HG03521 (cell line): ENCODE results near the gene DMRTB1.

ENCODE experiments used
- ATAC-seq: cut with Tn5 transposase; IDR thresholded peaks from one replicate; pipeline ENCODE4 v1.9.1; 2021; ENCODE audit warnings: mild to moderate bottlenecking, moderate library complexity; ENCODE audit not compliant: unreplicated experiment

DMRTB1 gene

DNA sequence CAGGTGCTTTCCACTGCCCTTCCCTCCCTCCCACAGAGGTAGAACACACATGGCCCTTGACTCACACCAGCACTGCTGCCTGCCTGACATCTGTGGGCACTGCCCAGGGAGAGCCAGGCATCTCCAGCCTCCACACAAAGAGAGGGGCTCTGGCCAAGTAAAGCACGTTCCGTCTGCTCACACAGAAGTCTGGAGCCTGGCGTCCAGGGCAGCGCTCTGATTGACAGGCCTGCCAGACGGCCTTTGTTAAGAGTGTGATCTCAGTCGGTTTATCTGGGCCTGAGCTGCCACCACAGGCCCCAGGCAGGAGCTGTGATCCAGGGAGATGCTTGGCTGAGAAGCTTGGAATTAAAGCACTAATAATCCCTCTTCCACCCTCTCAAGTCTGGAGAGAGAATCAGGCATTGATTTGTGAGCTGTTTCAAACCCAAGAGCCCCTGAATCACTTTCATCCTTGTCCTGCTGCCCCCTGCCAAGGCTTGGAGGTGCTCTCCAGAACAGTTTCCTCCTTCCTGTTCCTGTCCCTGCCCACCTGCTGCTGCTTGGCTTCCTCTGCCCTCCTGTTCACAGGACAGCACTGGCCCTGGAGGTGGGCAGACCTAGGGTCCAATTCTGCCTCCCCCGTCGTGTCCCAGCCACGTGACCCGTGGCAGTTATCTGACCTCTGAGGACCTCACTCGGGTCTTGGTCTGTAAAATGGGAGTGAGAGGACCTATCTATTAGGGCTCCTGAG lies 3.7 kb downstream of the DMRTB1 start:
- no peak for ATAC-seq

- no peak for ATAC-seq
These were observed 5.0 kb downstream of the DMRTB1 start for GRCh38 chr1:53463961-53464899.

GRCh38 chr1:53465023-53465957 lies 6.1 kb downstream of the DMRTB1 start:
- ATAC-seq, result no peak

- ATAC-seq, result no peak
These were observed 8.2 kb downstream of the DMRTB1 start for GRCh38 chr1:53467391-53467790.

GRCh38 chr1:53468374-53468773 lies 9.2 kb downstream of the DMRTB1 start:
- ATAC-seq, result no peak

GRCh38 chr1:53469373-53469772 lies 10.2 kb downstream of the DMRTB1 start:
- ATAC-seq, result no peak

DNA sequence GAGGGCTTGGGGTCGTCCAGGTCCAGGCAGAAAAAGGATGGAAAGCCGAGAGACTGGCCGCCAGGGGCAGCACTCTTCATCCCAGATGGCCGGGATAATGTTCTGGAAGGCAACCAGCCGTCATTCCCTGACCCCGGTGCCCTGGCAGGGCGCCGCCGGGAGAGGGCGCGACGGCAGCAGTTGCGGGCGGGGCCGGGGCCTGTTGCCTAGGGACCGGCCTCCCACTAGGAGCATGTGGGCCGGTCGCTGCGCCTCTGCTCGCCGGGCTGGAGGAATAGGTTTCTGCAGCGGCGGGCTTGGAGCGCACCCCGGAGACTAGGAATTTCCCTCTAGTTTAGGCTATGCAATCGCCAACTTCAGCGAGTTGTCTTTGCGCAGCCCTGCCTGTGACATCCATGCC lies 11.0 kb downstream of the DMRTB1 start:
- no peak for ATAC-seq

GRCh38 chr1:53470584-53470983 lies 11.4 kb downstream of the DMRTB1 start:
- ATAC-seq, result no peak

GRCh38 chr1:53471000-53471399 lies 11.8 kb downstream of the DMRTB1 start:
- ATAC-seq, result no peak

GRCh38 chr1:53473463-53473862 lies 14.3 kb downstream of the DMRTB1 start:
- no peak for ATAC-seq

GRCh38 chr1:53475664-53476063 lies 16.5 kb downstream of the DMRTB1 start:
- ATAC-seq, result no peak

DNA sequence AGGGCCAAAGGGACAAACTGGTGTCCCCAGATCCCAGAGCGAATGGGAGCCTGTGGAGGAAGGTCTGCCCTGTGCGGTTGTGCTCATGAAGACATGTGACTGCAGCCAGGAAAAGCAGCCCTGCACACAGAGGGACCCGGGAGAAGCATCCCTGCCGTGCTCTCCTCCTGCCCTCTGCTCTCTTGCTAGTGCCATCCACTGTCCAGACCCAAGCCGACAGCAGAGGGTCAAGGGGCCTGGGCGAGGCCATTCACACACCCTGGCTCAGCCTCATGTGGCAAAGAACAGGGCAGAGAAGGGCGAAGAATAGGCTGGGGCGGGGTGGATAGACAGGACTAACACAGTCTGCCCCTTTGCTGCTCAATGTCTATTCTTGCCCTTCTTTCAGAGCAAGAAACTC lies 17.4 kb downstream of the DMRTB1 start:
- no peak for ATAC-seq

GRCh38 chr1:53477651-53478501 lies 18.7 kb downstream of the DMRTB1 start:
- ATAC-seq, result no peak

DNA sequence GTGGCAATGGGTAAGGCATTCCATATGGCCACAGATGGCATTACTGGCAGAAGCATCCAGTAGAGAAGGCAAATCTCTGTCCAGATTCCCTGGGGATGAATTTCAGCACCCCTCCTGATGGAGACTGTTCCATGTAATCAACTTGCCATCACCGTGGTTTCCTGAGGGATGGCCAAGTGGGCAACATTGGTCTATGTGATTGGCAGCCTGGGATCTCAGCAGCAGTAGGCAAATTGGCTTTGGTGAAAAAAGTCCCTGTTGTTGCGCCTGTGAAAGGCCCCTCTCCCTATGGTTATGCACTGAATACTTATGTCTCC lies 19.3 kb downstream of the DMRTB1 start:
- ATAC-seq, result no peak

- no peak for ATAC-seq
These were observed 21.5 kb downstream of the DMRTB1 start for GRCh38 chr1:53480678-53481077.

- ATAC-seq, result no peak
These were observed 22.3 kb downstream of the DMRTB1 start for GRCh38 chr1:53481456-53481855.

DNA sequence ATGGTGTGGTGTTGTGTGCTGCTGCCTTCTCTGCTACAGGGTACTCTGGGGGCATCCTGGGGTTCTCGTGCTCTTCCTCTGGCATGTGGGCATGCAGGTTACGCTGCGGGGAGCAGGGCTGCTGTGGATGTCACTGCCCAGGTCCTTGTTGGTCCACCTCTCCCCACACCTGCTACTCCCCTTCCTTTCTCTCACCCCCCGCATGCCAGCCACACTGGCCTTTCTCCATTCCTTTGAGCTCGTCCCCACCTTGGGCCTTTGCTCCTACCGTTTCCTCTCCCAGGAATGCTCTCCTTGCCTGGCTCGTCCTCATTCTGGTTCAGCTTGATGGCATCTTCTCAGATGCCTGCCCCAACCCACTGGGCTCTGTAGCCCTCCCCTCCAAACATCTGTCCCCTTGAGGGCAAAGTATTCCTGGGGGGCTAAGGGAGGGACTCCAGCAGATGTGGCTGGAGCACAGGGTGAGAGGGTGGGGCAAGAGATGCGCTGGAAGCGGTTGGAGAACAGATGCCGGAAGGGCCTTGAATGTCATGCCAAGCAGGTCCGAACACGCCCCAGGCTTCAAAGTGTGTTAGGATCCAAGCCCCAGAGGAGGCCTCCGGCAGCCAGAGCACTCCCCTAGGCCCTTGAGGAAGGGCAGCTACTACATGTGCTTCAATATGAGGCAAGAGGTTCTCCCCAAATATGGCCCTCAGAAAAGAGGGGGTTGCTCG lies 23.4 kb downstream of the DMRTB1 start:
- ATAC-seq, result no peak

DNA sequence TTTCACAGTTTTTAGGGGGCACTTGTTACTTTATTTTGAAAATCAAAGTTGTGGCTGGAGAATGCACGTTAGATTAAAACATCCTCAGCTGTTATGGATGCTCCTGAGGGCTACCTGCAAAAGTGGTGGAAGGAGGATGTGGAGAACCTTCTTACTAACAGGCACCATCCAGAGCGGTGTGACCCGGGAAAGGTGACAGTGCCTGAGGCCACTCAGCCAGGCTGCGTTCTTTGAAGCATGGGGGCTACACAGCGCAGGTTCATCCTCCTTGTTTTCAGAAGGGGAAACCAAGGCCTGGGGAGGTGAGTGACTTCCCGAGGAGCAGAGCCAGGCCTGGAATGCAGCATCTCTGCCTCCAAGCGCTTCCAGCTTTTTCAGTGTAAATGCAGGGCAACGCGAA lies 24.0 kb downstream of the DMRTB1 start:
- no peak for ATAC-seq

DNA sequence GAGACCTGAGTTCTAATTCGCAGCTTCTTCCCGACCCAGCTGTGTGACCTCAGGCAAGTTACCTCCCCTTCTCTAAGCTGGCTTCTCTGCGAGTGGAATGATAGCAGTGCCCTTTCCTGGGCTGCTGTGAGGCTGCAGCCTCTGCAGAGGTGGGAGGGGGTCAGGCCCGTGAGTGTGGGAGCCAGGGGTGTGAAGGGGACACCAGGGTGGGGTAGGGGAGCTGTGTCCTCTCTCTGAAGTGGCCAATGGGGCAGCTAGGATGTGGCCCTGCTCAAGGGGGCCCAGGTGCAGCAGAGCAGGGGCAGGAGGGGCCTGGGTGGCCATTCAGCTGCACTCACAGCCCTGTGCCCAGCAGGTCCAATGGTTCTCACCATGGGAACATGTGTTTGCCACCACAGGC lies 24.5 kb downstream of the DMRTB1 start:
- ATAC-seq, result no peak
